Measurements from ENCODE around the gene SH3D21.

Gene SH3D21

GRCh38 chr1:36287595-36287994, 18.6 kb upstream of the SH3D21 start:
- no peaks in the 10 kb centered on the region for H3F3A ChIP-seq (ENCODE audit: low read depth)
- no peaks in the 10 kb centered on the region for H3K4me1 ChIP-seq (ENCODE audit: insufficient read depth, low read length, poor library complexity, severe bottlenecking)
- H2AFZ ChIP-seq (ENCODE audit: low read length): no peak overlapping the region
- no peaks in the 10 kb centered on the region for H3K9me3 ChIP-seq (ENCODE audit: insufficient read depth, low read depth, low read length)
- no peaks in the 10 kb centered on the region for H3K9me2 ChIP-seq (replicated peaks; ENCODE audit: low read depth, low read length)
- peaks cover 13% of the 10 kb centered on the region for H4K20me1 ChIP-seq (ENCODE audit: insufficient read depth, low read length, poor library complexity, severe bottlenecking)
- no peak for TF ChIP-seq CTCF (conservative IDR thresholded peaks at IDR 0.05; ENCODE audit: low read length)
- no peak for TF ChIP-seq EZH2phosphoT487 (IDR thresholded peaks at IDR 0.05; ENCODE audit: borderline replicate concordance)
- H3K36me3 ChIP-seq (ENCODE audit: insufficient read depth, low read length): peaks cover 98% of the 10 kb centered on the region
- H3K9ac ChIP-seq (ENCODE audit: low read depth, low read length, poor library complexity, severe bottlenecking): no peak overlapping the region
- H3K4me3 ChIP-seq (ENCODE audit: low read length, poor library complexity, severe bottlenecking): no peak overlapping the region
- no peak overlapping the region for H3K4me2 ChIP-seq (ENCODE audit: low read depth, low read length, poor library complexity, severe bottlenecking)
- H3K79me2 ChIP-seq (ENCODE audit: insufficient read depth, low read length): peaks cover 9% of the 10 kb centered on the region; the same call in 1 of the 2 replicates
- no peaks in the 10 kb centered on the region for H3K27me3 ChIP-seq (ENCODE audit: insufficient read depth, low read length, poor library complexity, severe bottlenecking)

GRCh38 chr1:36295390-36295789, 10.8 kb upstream of the SH3D21 start:
- no peaks in the 10 kb centered on the region for H3K9me2 ChIP-seq (replicated peaks; ENCODE audit: low read depth, low read length)
- H3K9ac ChIP-seq (ENCODE audit: low read depth, low read length, poor library complexity, severe bottlenecking): no peak overlapping the region
- H3K4me1 ChIP-seq (ENCODE audit: insufficient read depth, low read length, poor library complexity, severe bottlenecking): no peaks in the 10 kb centered on the region
- no peak overlapping the region for H3K4me3 ChIP-seq (ENCODE audit: low read length, poor library complexity, severe bottlenecking)
- H3K36me3 ChIP-seq (ENCODE audit: insufficient read depth, low read length): peaks cover 95% of the 10 kb centered on the region
- H3K4me2 ChIP-seq (ENCODE audit: low read depth, low read length, poor library complexity, severe bottlenecking): no peak overlapping the region
- TF ChIP-seq EZH2phosphoT487 (IDR thresholded peaks at IDR 0.05; ENCODE audit: borderline replicate concordance) (no peak), CTCF (conservative IDR thresholded peaks at IDR 0.05; ENCODE audit: low read length) (no peak)
- no peaks in the 10 kb centered on the region for H3K79me2 ChIP-seq (ENCODE audit: insufficient read depth, low read length)
- no peaks in the 10 kb centered on the region for H4K20me1 ChIP-seq (ENCODE audit: insufficient read depth, low read length, poor library complexity, severe bottlenecking)
- no peak overlapping the region for H2AFZ ChIP-seq (ENCODE audit: low read length)
- H3F3A ChIP-seq (ENCODE audit: low read depth): no peaks in the 10 kb centered on the region
- H3K9me3 ChIP-seq (ENCODE audit: insufficient read depth, low read depth, low read length): no peaks in the 10 kb centered on the region
- no peaks in the 10 kb centered on the region for H3K27me3 ChIP-seq (ENCODE audit: insufficient read depth, low read length, poor library complexity, severe bottlenecking)

GRCh38 chr1:36297062-36297461, 9.1 kb upstream of the SH3D21 start:
- Histone ChIP-seq H4K20me1 (ENCODE audit: insufficient read depth, low read length, poor library complexity, severe bottlenecking) (no peaks in the 10 kb centered on the region), H3K9me2 (replicated peaks; ENCODE audit: low read depth, low read length) (no peaks in the 10 kb centered on the region), H3K4me2 (ENCODE audit: low read depth, low read length, poor library complexity, severe bottlenecking) (no peak overlapping the region), H3F3A (ENCODE audit: low read depth) (no peaks in the 10 kb centered on the region), H3K9me3 (ENCODE audit: insufficient read depth, low read depth, low read length) (no peaks in the 10 kb centered on the region), H3K4me3 (ENCODE audit: low read length, poor library complexity, severe bottlenecking) (no peak overlapping the region), H3K36me3 (ENCODE audit: insufficient read depth, low read length) (peaks cover 95% of the 10 kb centered on the region; the same call in 1 of the 2 replicates), H3K4me1 (ENCODE audit: insufficient read depth, low read length, poor library complexity, severe bottlenecking) (no peaks in the 10 kb centered on the region), H3K79me2 (ENCODE audit: insufficient read depth, low read length) (no peaks in the 10 kb centered on the region), H3K27me3 (ENCODE audit: insufficient read depth, low read length, poor library complexity, severe bottlenecking) (no peaks in the 10 kb centered on the region), H3K9ac (ENCODE audit: low read depth, low read length, poor library complexity, severe bottlenecking) (no peak overlapping the region), H2AFZ (ENCODE audit: low read length) (no peak overlapping the region)
- TF ChIP-seq CTCF (conservative IDR thresholded peaks at IDR 0.05; ENCODE audit: low read length) (no peak), EZH2phosphoT487 (IDR thresholded peaks at IDR 0.05; ENCODE audit: borderline replicate concordance) (no peak)
